Endothelial cell (in vitro differentiated cells): ENCODE data around the gene DHRS3. TPM values are rescaled to one million over a fixed set of nuclear protein-coding genes. Genes with fewer than 3 reads are reported as not detected.

Source experiments
- DNase-seq: peaks from one replicate; pipeline ENCODE4 v3.0.0; 2021; ENCODE audit warnings: low spot score
- H3K27ac Mint-ChIP-seq: one replicate; pipeline ENCODE4 v1.8.0; 2021; ENCODE audit warnings: mixed read lengths, inconsistent platforms; ENCODE audit not compliant: unreplicated experiment
- H3K27me3 Mint-ChIP-seq: one replicate; pipeline ENCODE4 v1.8.0; 2021; ENCODE audit warnings: mild to moderate bottlenecking, moderate library complexity, mixed read lengths, inconsistent platforms; ENCODE audit not compliant: unreplicated experiment
- H3K36me3 Mint-ChIP-seq: one replicate; pipeline ENCODE4 v1.8.0; 2021; ENCODE audit warnings: mild to moderate bottlenecking, low read depth, mixed read lengths, inconsistent platforms; ENCODE audit not compliant: unreplicated experiment
- H3K4me1 Mint-ChIP-seq: one replicate; pipeline ENCODE4 v1.8.0; 2021; ENCODE audit warnings: mild to moderate bottlenecking, mixed read lengths, inconsistent platforms; ENCODE audit not compliant: unreplicated experiment
- H3K4me3 Mint-ChIP-seq: one replicate; pipeline ENCODE4 v1.8.0; 2021; ENCODE audit warnings: mild to moderate bottlenecking, mixed read lengths, inconsistent platforms; ENCODE audit not compliant: unreplicated experiment
- H3K9me3 Mint-ChIP-seq: one replicate; pipeline ENCODE4 v1.8.0; 2021; ENCODE audit warnings: mixed read lengths, inconsistent platforms; ENCODE audit not compliant: unreplicated experiment
- CTCF ChIP-seq: fragments of 200-600 bp; sonication (generic); IDR thresholded peaks from one replicate; pipeline ENCODE4 v1.5.0; 2021; ENCODE audit warnings: antibody characterized with exemption; ENCODE audit not compliant: unreplicated experiment
- total RNA-seq: library from RNA; stranded (reverse); fragmentation: NEBNext Ultra II Directional; extraction: Animal tissue kit (Norgen Biotek cat#: 25700); gene quantifications from one replicate; pipeline ENCODE4 v1.2.1, GENCODE V29; 2021; ENCODE audit not compliant: unreplicated experiment

The DHRS3 gene
- total RNA-seq, 1 donor from 2014 or later: 5.7 TPM

- Mint-ChIP-seq H3K36me3 (peaks cover 9% of the 10 kb centered on the region), H3K4me1 (no peaks in the 10 kb centered on the region), H3K9me3 (peaks cover 17% of the 10 kb centered on the region), H3K27ac (no peak overlapping the region), H3K4me3 (no peak overlapping the region), H3K27me3 (peaks cover 2% of the 10 kb centered on the region)
- no peak for TF ChIP-seq CTCF
- no peak for DNase-seq
Observed at GRCh38 chr1:12640237-12640957, 22.4 kb upstream of the DHRS3 start.

- Mint-ChIP-seq H3K36me3 (peaks cover 9% of the 10 kb centered on the region), H3K27me3 (peaks cover 2% of the 10 kb centered on the region), H3K9me3 (peaks cover 17% of the 10 kb centered on the region), H3K4me3 (no peak overlapping the region), H3K27ac (no peak overlapping the region), H3K4me1 (peaks cover 2% of the 10 kb centered on the region)
- DNase-seq: no peak
- no peak for TF ChIP-seq CTCF
Observed at GRCh38 chr1:12637693-12638092, 19.7 kb upstream of the DHRS3 start.

- Mint-ChIP-seq H3K4me3 (no peak overlapping the region), H3K36me3 (peaks cover 9% of the 10 kb centered on the region), H3K4me1 (peaks cover 2% of the 10 kb centered on the region), H3K27me3 (peaks cover 1% of the 10 kb centered on the region), H3K27ac (no peak overlapping the region), H3K9me3 (peaks cover 17% of the 10 kb centered on the region)
- no peak for TF ChIP-seq CTCF
- no peak for DNase-seq
Observed at GRCh38 chr1:12636098-12636950, 18.3 kb upstream of the DHRS3 start.

- H3K4me3 Mint-ChIP-seq: no peak overlapping the region
- peaks cover 2% of the 10 kb centered on the region for H3K9me3 Mint-ChIP-seq
- peaks cover 2% of the 10 kb centered on the region for H3K4me1 Mint-ChIP-seq
- no peak for TF ChIP-seq CTCF
- peaks cover 5% of the 10 kb centered on the region for H3K36me3 Mint-ChIP-seq
- no peak for DNase-seq
- no peak overlapping the region for H3K27ac Mint-ChIP-seq
- peaks cover 1% of the 10 kb centered on the region for H3K27me3 Mint-ChIP-seq
Observed at GRCh38 chr1:12634696-12635202, 16.7 kb upstream of the DHRS3 start.
